H1 (cell line): ENCODE data around the gene SERPINH1. TPM values are rescaled to one million over a fixed set of nuclear protein-coding genes. Genes with fewer than 3 reads are reported as not detected.

Experiments used
- ASH2L ChIP-seq: fragments of 200-600, 300-600 bp; sonication (generic); IDR thresholded peaks from one replicate; pipeline ENCODE4 v1.7.1; 2017; ENCODE audit warnings: low read length
- EZH2 ChIP-seq: fragments of 200-600 bp; sonication (generic); IDR thresholded peaks from 2 replicates; pipeline ENCODE4 v1.7.1; 2012; ENCODE audit warnings: low read depth, mild to moderate bottlenecking, moderate library complexity, low read length, inconsistent platforms; ENCODE audit not compliant: severe bottlenecking
- HDAC2 ChIP-seq, 2 experiments: fragments of 300-600 bp in 1 of 2; sonication (generic) in 1 of 2; IDR thresholded peaks; 2 replicates each; pipeline ENCODE4 v1.6.1; 2011 to 2012; ENCODE audit warnings: low read depth in 2 of 2, low read length in 2 of 2, mild to moderate bottlenecking in 2 of 2, moderate library complexity in 2 of 2, borderline replicate concordance in 1 of 2, inconsistent platforms in 1 of 2
- JUN ChIP-seq: IDR thresholded peaks from 2 replicates; pipeline ENCODE4 v1.6.1; 2011; ENCODE audit warnings: low read depth, mild to moderate bottlenecking, improper control_type of control experiment, low read length
- KDM4A ChIP-seq: IDR thresholded peaks from one replicate; pipeline ENCODE4 v1.7.1; 2012; ENCODE audit warnings: low read depth, mild to moderate bottlenecking, moderate library complexity, low read length, inconsistent platforms; ENCODE audit not compliant: severe bottlenecking
- RBBP5 ChIP-seq: IDR thresholded peaks from 2 replicates; pipeline ENCODE4 v1.7.1; 2012; ENCODE audit warnings: low read depth, mild to moderate bottlenecking, inconsistent platforms, low read length, moderate library complexity, borderline replicate concordance
- RXRA ChIP-seq: IDR thresholded peaks from 2 replicates; pipeline ENCODE4 v1.6.1; 2011; ENCODE audit warnings: low read depth, mild to moderate bottlenecking, low read length, moderate library complexity; ENCODE audit not compliant: insufficient read depth
- SIN3A ChIP-seq, 2 experiments: IDR thresholded peaks in 1 of 2; conservative IDR thresholded peaks in 1 of 2; 2 replicates each; pipeline ENCODE4 v1.6.1; 2011 to 2012; ENCODE audit warnings: low read length in 2 of 2, improper control_type of control experiment in 1 of 2, low read depth in 1 of 2, mild to moderate bottlenecking in 1 of 2
- SUZ12 ChIP-seq: fragments of 200-600 bp; sonication (generic); IDR thresholded peaks from 2 replicates; pipeline ENCODE4 v1.6.1; 2012; ENCODE audit warnings: mild to moderate bottlenecking, inconsistent platforms, low read length, moderate library complexity, mixed read lengths
- polyA plus RNA-seq, 7 experiments: library from polyadenylated mRNA; depleted of rRNA in 3 of 7; stranded (reverse) in 5 of 7; unstranded in 2 of 7; fragments of >200 nt in 5 of 7; fragments of 200-250 nt in 2 of 7; gene quantifications; 1 replicate in 5 of 7; 2 replicates in 1 of 7; 4 replicates in 1 of 7; pipeline versions ENCODE4 v1.2.1 to v1.2.3, GENCODE V29; 2011 to 2013; ENCODE audit warnings: missing spikeins in 2 of 7, mixed read lengths in 2 of 7
- total RNA-seq: library from RNA; stranded (reverse); fragmentation: NEBNext Ultra II Directional; extraction: Animal tissue kit (Norgen Biotek cat#: 25700); gene quantifications from 2 replicates; pipeline ENCODE4 v1.2.1, GENCODE V29; 2021

SERPINH1 gene
- total and polyA plus RNA-seq, 2 of the 8 experiments (the other 6 are each of a cell fraction or from before 2014, with no cell fraction given) = 420 to 621 TPM

GRCh38 chr11:75524665-75525432 lies 37.2 kb upstream of the SERPINH1 start (continued):
- TF ChIP-seq JUN (no peak), EZH2 (peak; percentile 70), RXRA (no peak), SIN3A (conservative IDR thresholded peaks at IDR 0.05 in 1 of 2, IDR thresholded peaks at IDR 0.05 in 1 of 2; ENCODE audit: low read depth in 1 of 2, low read length in 2 of 2) (no peak; a peak in 1 of 4 replicates), SUZ12 (peak; percentile 71), KDM4A (no peak), HDAC2 (IDR thresholded peaks at IDR 0.05; ENCODE audit: borderline replicate concordance in 1 of 2, low read depth in 2 of 2, low read length in 2 of 2) (0 out of 4 replicates have a peak, but pooled peaks of 1 of the 2 experiments have one; percentile 67), RBBP5 (0 out of 2 replicates have a peak, but pooled peaks have one; percentile 5), ASH2L (no peak)
